SU-DHL-6 (cell line): ENCODE data around the gene NRG3.

Source experiments
- CTCF ChIP-seq: fragments of 200-600 bp; sonication (generic); IDR thresholded peaks from one replicate; pipeline ENCODE4 v1.5.1; 2017; ENCODE audit warnings: antibody characterized with exemption, mild to moderate bottlenecking, low read length, moderate library complexity; ENCODE audit not compliant: insufficient read depth, poor library complexity, severe bottlenecking
- EZH2phosphoT487 ChIP-seq: fragments of 200-600 bp; sonication (generic), shearing (Covaris generic); conservative IDR thresholded peaks from 2 replicates; pipeline ENCODE4 v1.6.1; 2018; ENCODE audit warnings: mild to moderate bottlenecking, antibody characterized with exemption, low read length, moderate library complexity, mixed read lengths

DNA sequence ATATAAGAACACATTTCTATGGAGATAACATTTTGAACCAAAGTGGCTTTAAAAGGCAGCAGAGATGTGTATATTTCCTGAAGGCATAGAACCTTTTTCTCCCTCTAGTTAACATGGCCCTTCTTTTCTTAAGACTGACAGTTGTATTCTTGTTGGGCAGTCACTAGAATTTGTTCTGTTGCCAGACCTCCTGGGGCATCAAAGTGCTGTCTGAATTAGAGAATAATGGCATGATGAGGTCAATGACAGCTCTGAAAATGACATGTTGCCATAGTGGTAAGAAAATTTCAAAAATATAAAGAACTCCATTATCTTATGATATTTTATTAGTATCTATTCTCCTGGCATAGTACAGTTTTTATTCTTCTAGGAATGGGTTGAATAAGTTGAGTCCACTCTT, 446.7 kb downstream of the NRG3 start:
- no peak for TF ChIP-seq CTCF
- TF ChIP-seq EZH2phosphoT487, result no peak
